Activated naive CD4-positive, alpha-beta T cell treated with anti-CD3 and anti-CD28 coated beads, Interleukin-2, amount 10 ng/mL, durations not matched to agents 7 days and 5 days (primary cell): ENCODE results near the gene GALNT18.

Experiments
- CTCF ChIA-PET: fragments of 350-600 bp; sonication (Branson Sonifier 250); formaldehyde crosslinking; loops from one replicate; lab custom pipeline; 2021; ENCODE audit warnings: antibody characterized with exemption; lab: Charles Lee
- DNase-seq: peaks from one replicate; pipeline ENCODE4 v3.0.0-alpha.2; 2020
- H3K27ac Mint-ChIP-seq: one replicate; pipeline ENCODE4 v1.8.0; 2021; ENCODE audit warnings: mild to moderate bottlenecking, moderate library complexity, mixed read lengths
- H3K27me3 Mint-ChIP-seq: one replicate; pipeline ENCODE4 v1.8.0; 2021; ENCODE audit warnings: mild to moderate bottlenecking, mixed read lengths
- H3K36me3 Mint-ChIP-seq: one replicate; pipeline ENCODE4 v1.8.0; 2021; ENCODE audit warnings: mixed read lengths
- H3K4me1 Mint-ChIP-seq: one replicate; pipeline ENCODE4 v1.8.0; 2021; ENCODE audit warnings: mixed read lengths
- H3K4me3 Mint-ChIP-seq: one replicate; pipeline ENCODE4 v1.8.0; 2021; ENCODE audit warnings: mild to moderate bottlenecking, moderate library complexity, mixed read lengths
- H3K9me3 Mint-ChIP-seq: one replicate; pipeline ENCODE4 v1.8.0; 2021; ENCODE audit warnings: mixed read lengths

The GALNT18 gene

DNA sequence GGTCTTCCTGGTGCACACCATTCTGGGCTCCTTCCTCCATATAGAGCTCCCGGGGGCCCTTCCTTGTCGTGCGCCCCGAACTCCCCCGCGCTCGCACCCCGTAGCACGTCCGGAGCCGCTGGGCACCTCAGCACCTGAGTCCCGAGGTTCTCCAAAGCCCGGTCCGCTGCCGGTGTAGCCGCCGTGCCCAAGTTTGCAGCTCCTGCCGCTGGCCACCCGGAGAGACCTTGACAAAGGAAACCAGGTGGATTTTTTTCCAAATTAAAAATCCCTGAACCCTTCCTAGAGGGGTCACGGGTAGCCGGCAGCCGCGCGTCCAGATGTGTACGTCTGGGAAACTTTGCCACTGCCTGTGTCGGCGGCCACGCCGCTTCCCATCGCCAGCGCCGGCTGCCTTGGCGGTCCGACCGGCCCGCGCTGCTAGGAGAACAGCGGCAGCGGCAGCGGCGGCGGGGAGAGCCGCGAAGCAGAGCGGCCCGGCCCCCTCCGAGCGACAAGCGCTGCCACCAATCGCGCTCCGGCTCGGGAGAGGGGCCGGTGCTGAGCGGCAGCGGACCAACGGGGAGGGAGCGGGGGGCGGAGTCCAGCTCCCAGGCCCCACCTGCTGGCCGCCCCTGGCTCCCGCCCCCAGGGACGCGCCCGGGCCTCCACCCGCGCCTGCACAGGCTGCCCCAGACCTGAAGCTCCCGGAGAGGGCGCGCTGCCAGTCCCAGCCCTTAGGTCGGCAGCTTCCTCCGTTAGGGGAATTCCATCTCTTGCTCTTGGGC lies at the start of gene GALNT18:
TSS of gene GALNT18 (minus strand) at position 433 of the 767 bp plus-strand sequence.
- peak; percentile 85 for DNase-seq
- Mint-ChIP-seq H3K36me3 (no peaks in the 10 kb centered on the region), H3K4me1 (peaks cover 16% of the 10 kb centered on the region), H3K9me3 (no peaks in the 10 kb centered on the region), H3K27me3 (peaks cover 68% of the 10 kb centered on the region), H3K27ac (peak within 1 kb of the TSS; percentile 16), H3K4me3 (peak within 1 kb of the TSS; percentile 72)
- CTCF ChIA-PET: interaction anchor here (1.1 to 1.3 kb wide), 2 partner anchors 221 to 390 kb away, joined by 3 read pairs; no protein-coding TSS in a partner anchor

DNA sequence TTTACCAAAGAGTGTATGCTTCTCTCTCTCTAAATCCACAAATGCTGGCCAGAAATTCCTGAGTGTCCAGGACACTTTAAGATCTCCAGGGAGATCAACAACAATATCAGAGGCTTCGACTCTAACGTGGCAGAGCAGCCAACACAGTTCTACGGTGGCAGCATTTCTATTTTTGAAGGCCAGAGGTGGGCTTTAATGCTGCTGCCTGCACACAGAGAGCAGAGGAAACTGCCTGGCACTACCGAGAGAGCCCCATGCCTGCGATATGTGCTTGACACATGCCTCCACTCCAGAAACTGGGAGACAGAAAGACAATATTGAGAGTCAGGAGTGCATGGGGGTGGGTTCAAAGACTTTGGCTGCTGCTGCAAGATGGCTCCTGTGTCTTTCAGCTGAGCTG lies 48.8 kb upstream of the GALNT18 start:
- H3K4me1 Mint-ChIP-seq: no peaks in the 10 kb centered on the region
- no peak overlapping the region for H3K4me3 Mint-ChIP-seq
- no peaks in the 10 kb centered on the region for H3K36me3 Mint-ChIP-seq
- DNase-seq: no peak
- peaks cover 16% of the 10 kb centered on the region for H3K27me3 Mint-ChIP-seq
- CTCF ChIA-PET: no interaction called here
- H3K9me3 Mint-ChIP-seq: no peaks in the 10 kb centered on the region
- no peak overlapping the region for H3K27ac Mint-ChIP-seq

DNA sequence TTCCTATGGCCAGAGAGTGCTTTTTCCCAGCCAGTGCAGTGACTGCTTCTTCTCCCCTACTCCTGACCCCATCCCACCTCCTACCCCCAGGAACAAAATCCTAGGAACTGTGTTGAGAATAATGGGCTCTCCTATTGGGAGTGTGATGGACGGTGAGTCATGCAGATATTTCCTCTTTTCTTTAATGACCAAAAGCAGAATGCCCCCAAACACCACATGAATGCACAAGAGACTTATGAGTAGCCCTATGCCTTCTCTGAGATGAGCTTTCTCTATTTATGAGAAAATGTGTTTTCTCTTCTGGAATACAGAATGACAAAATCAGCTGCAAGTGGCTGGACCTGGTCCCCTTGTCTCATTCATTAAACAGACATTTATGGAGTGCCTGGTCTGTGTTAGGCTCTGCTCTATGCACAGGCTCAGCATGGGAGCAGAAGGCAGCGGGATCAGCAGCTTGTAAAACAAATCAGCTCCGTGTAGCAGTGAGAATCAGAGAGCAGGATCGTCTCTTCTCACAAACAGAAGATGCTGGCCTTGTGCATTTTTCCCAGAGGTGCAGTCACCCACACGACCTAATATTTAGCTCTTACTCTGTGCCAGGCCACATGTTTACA lies 47.5 kb upstream of the GALNT18 start:
- Mint-ChIP-seq H3K27me3 (peaks cover 26% of the 10 kb centered on the region), H3K27ac (no peak overlapping the region), H3K4me3 (no peak overlapping the region), H3K36me3 (no peaks in the 10 kb centered on the region), H3K4me1 (no peaks in the 10 kb centered on the region), H3K9me3 (no peaks in the 10 kb centered on the region)
- DNase-seq: no peak
- CTCF ChIA-PET: no interaction called here

DNA sequence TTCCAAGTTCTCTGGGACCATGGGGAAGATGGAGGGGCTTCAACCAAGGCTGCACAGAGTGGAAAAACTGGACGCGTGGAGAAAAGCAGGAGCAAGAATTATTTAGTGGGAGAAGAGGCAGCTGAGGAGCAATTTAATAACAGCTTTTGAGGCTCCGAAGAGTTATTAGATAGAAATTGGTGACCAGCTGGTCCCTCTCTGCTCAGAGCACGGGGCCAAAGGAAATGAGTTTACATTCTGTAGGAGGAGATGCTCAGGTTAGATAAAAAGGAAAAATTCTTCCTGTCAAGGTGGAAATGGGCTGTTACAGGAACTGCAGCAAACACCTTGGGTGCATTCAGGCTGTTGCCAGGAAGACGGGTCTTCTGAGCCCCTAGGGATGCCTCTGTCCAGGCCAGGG lies 47.0 kb upstream of the GALNT18 start:
- no peaks in the 10 kb centered on the region for H3K36me3 Mint-ChIP-seq
- peaks cover 26% of the 10 kb centered on the region for H3K27me3 Mint-ChIP-seq
- CTCF ChIA-PET: no interaction called here
- no peaks in the 10 kb centered on the region for H3K4me1 Mint-ChIP-seq
- no peak overlapping the region for H3K4me3 Mint-ChIP-seq
- H3K27ac Mint-ChIP-seq: no peak overlapping the region
- no peaks in the 10 kb centered on the region for H3K9me3 Mint-ChIP-seq
- no peak for DNase-seq

DNA sequence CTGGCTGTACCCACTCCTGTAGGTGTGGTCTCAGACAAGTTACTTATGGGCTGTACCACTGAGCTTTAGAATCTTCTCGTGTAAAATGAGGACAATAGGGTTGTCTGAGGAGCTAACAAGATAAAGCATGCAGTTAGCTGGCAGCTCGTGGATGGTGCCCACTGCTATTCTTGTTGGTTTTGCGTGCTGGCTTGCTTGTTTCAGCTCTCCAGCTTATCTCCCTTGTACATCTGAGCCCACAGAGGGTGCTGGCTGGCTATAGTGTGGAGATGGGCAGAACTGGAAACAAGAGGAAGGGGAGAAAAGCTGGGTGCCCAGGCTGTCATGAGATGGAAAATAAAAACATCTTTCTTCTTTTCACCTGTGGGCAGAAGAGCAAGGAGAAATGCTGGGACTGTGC lies 46.5 kb upstream of the GALNT18 start:
- Mint-ChIP-seq H3K36me3 (no peaks in the 10 kb centered on the region), H3K4me1 (no peaks in the 10 kb centered on the region), H3K27ac (no peak overlapping the region), H3K9me3 (no peaks in the 10 kb centered on the region), H3K4me3 (no peak overlapping the region), H3K27me3 (peaks cover 26% of the 10 kb centered on the region)
- CTCF ChIA-PET: interaction anchor here (0.6 kb wide), 1 partner anchor 31 kb away, joined by 3 read pairs; no protein-coding TSS in a partner anchor
- no peak for DNase-seq

DNA sequence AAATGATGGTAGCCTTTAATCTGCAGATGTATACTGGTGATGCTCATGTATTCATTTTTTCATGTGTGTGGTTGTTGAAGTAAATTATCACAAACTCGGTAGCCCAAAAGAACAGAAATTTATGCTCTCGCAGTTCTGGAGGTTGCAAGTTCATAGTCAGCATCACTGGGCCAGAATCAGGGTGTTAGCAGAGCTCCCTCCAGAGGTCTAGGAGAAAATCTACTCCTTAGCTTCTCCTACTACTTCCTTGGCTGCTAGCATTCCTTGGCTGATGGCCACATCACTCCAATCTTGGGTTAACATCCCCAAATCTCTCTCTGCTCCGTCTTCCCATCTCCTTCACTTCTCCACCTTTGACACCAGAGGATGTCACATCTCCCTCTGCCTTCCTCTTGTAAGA lies 45.3 kb upstream of the GALNT18 start:
- no peak overlapping the region for H3K27ac Mint-ChIP-seq
- H3K4me3 Mint-ChIP-seq: no peak overlapping the region
- no peaks in the 10 kb centered on the region for H3K9me3 Mint-ChIP-seq
- no peaks in the 10 kb centered on the region for H3K4me1 Mint-ChIP-seq
- H3K36me3 Mint-ChIP-seq: no peaks in the 10 kb centered on the region
- CTCF ChIA-PET: interaction anchor here (1.8 kb wide), 1 partner anchor 639 kb away, joined by 6 read pairs; no protein-coding TSS in a partner anchor
- H3K27me3 Mint-ChIP-seq: peaks cover 26% of the 10 kb centered on the region
- no peak for DNase-seq

DNA sequence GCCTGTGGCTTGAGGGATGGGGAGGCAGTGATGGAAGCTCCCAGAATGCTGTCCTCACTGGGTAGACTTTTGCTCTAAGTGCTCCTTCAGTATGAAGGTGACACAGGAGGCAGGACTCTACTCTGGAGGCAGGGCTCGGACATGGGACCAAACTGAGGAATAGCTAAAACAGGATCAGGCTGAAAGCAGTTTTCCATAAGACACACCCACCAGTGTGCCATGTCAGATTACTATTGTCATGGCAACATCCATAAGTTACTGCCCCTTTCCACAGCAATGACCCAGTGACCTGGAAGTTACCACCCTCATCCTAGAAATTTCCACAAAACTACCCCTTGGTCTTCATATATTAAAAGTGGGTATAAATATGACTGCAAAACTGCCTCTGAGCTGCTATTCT lies 43.6 kb upstream of the GALNT18 start:
- no peaks in the 10 kb centered on the region for H3K4me1 Mint-ChIP-seq
- DNase-seq: no peak
- H3K27ac Mint-ChIP-seq: no peak overlapping the region
- H3K9me3 Mint-ChIP-seq: no peaks in the 10 kb centered on the region
- no peak overlapping the region for H3K4me3 Mint-ChIP-seq
- H3K27me3 Mint-ChIP-seq: peaks cover 26% of the 10 kb centered on the region
- no peaks in the 10 kb centered on the region for H3K36me3 Mint-ChIP-seq
- CTCF ChIA-PET: interaction anchor here (0.6 to 1.8 kb wide), 2 partner anchors 556 to 637 kb away, joined by 3 to 6 read pairs; no protein-coding TSS in a partner anchor

DNA sequence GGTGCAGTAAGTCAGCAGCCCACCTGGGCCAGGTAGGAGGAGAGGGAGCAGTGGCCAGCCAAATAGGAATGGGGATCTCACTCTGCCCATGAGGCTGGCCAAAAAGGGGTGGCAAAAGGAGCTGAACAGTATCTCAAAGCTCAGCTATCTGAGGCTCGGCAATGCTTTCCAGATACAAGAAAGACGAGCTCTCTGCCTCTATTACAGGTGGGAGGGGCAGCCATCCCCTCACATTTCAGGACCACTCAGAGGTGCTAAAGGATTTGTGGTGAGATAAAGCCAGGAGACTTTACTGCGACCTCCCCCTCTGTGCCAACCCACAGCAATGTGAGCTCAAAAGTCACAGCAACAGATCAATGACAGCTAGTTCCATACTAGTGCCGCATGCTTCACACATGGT lies 42.1 kb upstream of the GALNT18 start:
- CTCF ChIA-PET: no interaction called here

DNA sequence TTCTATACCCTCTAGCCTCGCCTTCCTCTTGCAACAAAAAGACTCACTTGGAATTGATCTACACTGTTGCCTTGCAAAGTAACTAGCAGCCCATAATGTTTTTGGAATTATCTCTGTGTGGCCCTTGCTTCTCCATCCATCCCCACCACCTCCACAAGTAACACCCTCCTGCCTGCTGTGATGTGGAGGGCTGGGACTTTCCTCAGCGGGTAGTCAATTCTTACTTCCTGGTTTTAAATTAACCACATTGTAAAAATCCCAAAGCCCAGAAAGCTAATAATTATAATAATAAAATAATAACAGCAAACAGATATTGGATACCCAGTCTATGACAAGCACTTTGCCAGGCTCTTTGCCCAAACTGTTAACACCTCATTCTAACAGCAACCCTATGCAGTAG lies 40.8 kb upstream of the GALNT18 start:
- Mint-ChIP-seq H3K27ac (no peak overlapping the region), H3K27me3 (peaks cover 21% of the 10 kb centered on the region)
- CTCF ChIA-PET: no interaction called here

More for the DNA sequence above, 42.1 kb upstream of the GALNT18 start:
- Mint-ChIP-seq H3K9me3 (no peaks in the 10 kb centered on the region), H3K36me3 (no peaks in the 10 kb centered on the region), H3K27me3 (peaks cover 26% of the 10 kb centered on the region), H3K27ac (no peak overlapping the region), H3K4me3 (no peak overlapping the region), H3K4me1 (no peaks in the 10 kb centered on the region)
- DNase-seq: no peak

DNA sequence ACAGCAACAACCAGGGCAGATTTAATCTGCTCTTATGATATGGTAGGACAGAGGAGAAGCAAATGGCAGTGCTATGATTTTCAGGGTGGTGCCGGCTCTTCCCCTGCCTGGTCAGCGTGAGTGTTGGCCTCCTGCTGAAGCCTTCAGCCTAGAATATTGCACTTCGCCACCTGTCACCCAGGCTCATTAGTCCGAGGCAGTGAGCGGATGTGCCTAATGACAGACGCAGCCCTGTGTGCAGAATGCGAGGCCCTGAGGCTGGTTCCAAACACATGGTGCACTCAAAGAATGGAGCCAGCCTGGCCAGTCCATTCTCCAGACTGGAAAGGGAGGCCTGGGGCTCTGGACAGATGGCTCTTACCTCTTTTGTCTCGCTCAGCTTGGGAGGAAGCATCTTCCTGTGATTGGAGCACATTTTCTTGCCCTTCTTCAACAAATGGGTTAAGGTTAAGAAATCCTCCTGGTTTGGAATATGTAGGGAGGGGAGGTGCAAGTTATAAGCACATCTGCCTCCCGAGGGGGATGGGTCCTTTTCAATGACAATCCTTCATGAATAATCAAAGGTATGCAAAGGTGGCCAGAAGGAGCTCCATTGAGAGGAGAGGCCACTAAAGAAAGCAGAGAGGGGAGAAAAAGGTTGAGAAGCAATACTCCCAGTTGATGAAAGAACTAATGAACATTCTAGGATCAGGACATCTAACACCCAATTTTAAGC lies 39.7 kb upstream of the GALNT18 start:
- H3K27me3 Mint-ChIP-seq: peaks cover 26% of the 10 kb centered on the region
- CTCF ChIA-PET: no interaction called here
- H3K36me3 Mint-ChIP-seq: no peaks in the 10 kb centered on the region
- no peak for DNase-seq
- H3K9me3 Mint-ChIP-seq: no peaks in the 10 kb centered on the region
- H3K27ac Mint-ChIP-seq: no peak overlapping the region
- no peaks in the 10 kb centered on the region for H3K4me1 Mint-ChIP-seq
- no peak overlapping the region for H3K4me3 Mint-ChIP-seq

More for the DNA sequence above, 40.8 kb upstream of the GALNT18 start:
- no peaks in the 10 kb centered on the region for H3K4me1 Mint-ChIP-seq
- no peaks in the 10 kb centered on the region for H3K36me3 Mint-ChIP-seq
- no peak for DNase-seq
- H3K4me3 Mint-ChIP-seq: no peak overlapping the region
- no peaks in the 10 kb centered on the region for H3K9me3 Mint-ChIP-seq

DNA sequence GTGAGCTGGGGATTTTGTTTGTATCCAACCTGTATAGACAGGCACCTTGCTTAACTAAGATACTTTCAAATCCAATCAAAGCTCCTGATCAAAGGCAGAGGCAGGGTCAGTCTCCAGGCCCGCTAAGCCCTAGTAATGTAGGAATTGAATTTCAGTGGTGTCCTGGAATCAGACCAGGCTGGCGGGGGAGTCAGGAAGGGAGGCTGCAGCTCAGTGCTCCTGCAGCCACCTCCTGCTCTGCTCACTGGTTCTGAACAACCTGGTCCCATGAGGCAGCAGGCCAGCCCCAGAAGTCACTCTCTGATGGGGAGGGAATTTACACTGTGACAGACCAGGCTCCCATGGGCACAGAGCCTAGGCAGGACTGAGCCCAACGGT lies 38.5 kb upstream of the GALNT18 start:
- H3K27me3 Mint-ChIP-seq: peaks cover 37% of the 10 kb centered on the region
- CTCF ChIA-PET: no interaction called here
- no peaks in the 10 kb centered on the region for H3K36me3 Mint-ChIP-seq

DNA sequence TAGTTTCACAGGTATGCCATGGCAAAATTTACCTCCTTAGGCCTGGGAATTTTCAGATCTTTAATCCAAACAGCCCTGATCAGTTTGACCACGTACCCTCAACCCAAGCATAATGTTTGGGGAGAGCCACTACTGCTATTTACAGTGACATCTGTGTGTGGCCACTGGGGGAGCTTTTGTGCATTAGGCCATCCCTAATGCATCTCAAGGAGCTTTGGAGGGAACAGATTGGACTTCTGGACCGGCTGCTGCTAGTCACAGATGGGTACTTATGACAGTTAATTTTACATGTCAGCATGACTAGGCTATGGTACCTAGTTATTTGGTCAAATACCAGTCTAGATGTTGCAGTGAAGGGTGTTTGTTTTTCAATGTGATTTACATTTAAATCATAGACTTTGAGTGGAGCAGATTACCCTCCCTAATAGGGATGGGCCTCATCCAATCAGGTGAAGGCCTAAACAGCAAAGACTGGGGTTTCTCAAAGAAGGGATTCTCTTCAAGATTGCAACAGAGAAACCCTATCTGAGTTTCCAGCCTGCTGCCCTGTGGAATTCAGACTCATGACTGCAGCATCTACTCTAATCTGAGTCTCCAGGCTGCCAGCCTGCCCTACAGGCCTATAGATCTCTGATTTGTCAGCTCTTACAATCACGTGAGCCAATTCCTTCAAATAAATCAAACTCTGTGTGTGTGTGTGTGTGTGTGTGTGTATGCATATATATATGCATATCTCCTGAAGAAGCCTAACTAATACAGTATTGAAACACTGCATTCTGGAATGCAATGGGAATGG lies 38.0 kb upstream of the GALNT18 start:
- H3K9me3 Mint-ChIP-seq: no peaks in the 10 kb centered on the region
- peaks cover 37% of the 10 kb centered on the region for H3K27me3 Mint-ChIP-seq
- CTCF ChIA-PET: no interaction called here
- no peaks in the 10 kb centered on the region for H3K4me1 Mint-ChIP-seq
- H3K4me3 Mint-ChIP-seq: no peak overlapping the region
- no peaks in the 10 kb centered on the region for H3K36me3 Mint-ChIP-seq
- no peak for DNase-seq
- no peak overlapping the region for H3K27ac Mint-ChIP-seq

More for the DNA sequence above, 38.5 kb upstream of the GALNT18 start:
- Mint-ChIP-seq H3K4me1 (no peaks in the 10 kb centered on the region), H3K9me3 (no peaks in the 10 kb centered on the region), H3K27ac (no peak overlapping the region), H3K4me3 (no peak overlapping the region)
- DNase-seq: no peak

DNA sequence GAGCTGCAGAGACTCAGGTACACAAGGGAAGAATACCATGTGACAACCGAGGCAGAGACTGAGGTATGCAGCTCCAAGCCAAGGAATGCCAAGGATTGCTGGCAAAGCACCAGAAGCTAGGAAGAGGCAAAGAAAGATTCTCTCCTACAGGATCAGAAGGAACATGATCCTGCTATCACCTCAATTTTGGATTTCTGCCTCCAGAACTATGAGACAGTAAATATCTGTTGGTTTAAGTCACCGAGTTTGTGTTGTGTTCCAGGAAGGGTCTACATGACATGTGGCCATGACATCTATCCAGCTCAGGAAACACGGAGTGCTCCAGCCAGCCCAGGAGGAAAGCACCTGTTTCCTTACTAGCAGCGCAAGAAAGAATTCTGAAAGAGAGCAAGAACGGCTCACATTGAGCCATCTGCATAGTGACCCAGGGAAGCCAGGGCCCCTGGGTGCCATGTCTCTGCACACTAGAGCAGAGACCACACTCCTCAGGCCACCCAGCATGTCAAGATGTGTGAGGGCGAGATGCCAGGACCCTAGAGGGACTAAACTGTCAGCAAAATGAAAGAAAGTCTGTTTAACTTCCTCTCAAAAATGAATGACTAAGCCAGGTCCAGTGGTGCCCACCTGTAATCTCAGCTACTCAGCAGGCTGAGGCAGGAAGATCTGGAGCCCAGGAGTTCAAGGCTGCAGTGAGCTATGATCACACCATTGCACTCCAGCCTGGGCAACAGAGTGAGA lies 35.6 kb upstream of the GALNT18 start:
- CTCF ChIA-PET: no interaction called here
- no peak for DNase-seq
- H3K4me1 Mint-ChIP-seq: no peaks in the 10 kb centered on the region
- H3K9me3 Mint-ChIP-seq: no peaks in the 10 kb centered on the region
- no peak overlapping the region for H3K27ac Mint-ChIP-seq
- H3K27me3 Mint-ChIP-seq: peaks cover 46% of the 10 kb centered on the region
- no peak overlapping the region for H3K4me3 Mint-ChIP-seq
- H3K36me3 Mint-ChIP-seq: no peaks in the 10 kb centered on the region
